Activated CD8-positive, alpha-beta memory T cell treated with anti-CD3 and anti-CD28 coated beads, Interleukin-2, amount 50 U/mL, for 4 hours (primary cell): ENCODE data around the gene ACOT7.

ENCODE experiments used
- DNase-seq: peaks from one replicate; pipeline ENCODE4 v3.0.0-alpha.2; 2020

The ACOT7 gene

DNA sequence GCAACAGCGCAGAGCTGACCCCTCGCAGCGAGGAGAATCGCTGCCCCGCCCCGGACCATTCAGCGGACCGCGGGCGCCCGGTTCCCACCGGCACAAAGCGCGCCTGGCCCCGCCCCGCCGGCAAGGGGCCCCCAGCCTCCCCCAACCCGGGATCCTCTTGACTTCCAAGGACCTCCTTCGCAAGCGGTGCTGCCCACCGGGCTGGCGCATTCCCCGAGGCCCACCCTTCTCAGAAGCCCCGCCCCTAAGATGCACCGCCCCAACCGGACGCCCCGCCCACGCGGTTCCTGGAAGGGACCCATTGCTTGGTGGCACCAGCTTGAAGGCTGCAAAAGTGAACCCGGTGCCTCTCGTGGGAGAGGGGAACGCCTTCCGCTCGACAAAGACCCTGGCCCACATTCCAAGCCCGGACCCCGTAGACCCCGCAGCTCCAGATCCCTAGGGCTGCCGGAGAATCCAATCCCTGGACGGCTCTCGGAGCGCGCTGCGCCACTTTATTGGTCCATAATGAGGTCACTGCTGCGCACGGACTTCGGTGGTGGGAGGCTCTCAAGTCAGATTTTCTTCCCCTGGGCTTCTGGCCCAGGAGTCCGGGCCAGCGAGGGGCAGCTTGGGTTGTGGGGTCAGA, 147.6 kb downstream of the ACOT7 start:
- DNase-seq: peak; percentile 44

- peak; percentile 80 for DNase-seq
These were observed 148.3 kb downstream of the ACOT7 start for GRCh38 chr1:6245086-6245868.

DNA sequence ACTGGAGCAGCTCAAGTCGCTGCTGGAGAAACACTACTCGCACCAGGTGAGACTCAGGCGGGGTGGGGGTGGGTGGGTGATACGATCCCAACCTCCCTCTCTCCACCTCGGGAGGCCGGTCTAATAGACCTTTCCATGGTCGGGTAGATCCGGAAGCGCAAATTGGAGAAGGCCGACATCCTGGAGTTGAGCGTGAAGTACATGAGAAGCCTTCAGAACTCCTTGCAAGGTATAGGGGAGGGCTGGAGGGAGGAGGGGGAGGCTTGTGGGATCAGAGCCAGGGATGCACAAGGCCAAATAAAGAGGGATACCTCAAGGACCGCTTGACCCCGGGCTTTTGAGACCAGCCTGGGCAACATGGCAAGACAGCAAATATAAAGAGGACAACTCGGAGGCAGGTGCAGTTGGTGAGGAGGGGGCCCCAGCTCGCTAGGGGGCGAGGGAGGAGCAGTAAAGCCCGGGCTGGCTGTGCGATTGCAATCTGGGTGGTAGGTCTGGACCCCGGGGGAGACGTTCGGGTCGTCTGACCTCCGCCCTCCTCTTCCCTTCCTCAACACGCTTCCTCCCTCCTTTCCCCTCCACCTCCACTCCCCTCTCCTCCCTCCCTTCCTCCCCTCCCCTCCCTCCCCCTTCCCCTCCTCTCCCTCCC, 149.0 kb downstream of the ACOT7 start:
- DNase-seq: no peak

DNA sequence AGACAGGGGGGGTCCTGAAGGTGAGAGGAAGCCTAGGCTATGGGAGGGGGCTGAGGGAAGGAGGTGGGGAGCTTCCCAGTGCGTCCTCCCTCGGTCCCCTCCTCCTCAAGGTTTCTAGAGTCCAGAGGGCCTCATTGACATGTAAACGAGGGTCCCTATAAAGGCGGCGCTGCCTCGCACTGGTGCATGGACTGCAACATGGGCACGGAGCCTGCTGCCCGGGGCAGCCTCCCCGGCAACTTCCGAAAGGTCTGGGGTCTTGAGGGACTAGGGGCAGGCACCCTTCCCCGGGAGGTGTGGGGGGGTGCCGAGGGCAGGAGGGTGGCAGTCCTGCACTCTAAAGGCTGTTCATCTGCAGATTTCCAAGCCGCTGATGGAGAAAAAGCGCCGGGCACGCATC, 149.6 kb downstream of the ACOT7 start, which contains the start of gene HES3:
TSS of gene HES3 (plus strand) at position 187 of the 400 bp plus-strand sequence. CDS start at position 374, 187 bp downstream.
- DNase-seq: no peak

GRCh38 chr1:6243053-6243834, 150.3 kb downstream of the ACOT7 start:
- DNase-seq: no peak

DNA sequence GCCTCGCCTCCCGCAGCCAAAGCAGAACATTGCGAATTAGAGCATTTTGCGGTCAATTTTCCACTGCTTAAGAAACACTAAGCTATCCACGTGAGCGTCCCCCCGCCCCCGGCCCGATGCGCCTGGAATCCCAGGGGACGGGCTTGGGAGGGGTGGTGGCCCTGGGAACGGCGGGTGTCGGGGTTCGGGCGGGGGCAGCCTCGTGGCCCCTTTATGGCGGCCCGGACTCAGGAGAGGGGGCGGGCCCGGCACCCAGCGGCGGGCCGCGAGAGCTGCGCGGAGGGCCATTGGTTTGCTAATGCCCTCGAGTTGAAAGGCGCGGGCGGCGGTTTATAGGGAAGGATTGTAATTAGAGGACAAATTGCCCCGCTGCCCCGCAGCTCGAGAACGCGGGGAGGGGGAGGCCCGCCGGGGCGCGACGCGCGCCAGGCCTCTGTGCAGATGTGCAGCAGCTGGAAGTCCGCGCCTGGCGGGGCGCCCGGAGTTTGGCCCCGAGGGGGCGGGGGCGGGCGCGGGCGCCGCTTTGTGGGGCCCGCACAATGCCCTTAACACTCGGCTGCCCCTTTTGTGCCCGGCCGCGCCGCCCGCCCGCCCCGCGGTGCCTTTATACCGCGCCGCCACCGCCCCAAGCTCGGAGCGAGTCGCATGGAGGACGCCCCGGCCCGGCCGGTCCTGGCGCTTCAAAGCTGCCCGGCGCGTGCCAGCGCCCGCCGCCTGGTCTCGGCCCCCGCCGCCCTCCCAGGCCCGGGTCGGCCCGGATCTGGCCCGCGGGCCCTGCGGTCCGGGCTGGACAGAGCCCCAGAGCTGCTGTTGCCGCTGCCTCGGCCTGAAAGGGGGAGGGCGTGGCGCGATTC, 151.5 kb downstream of the ACOT7 start:
- DNase-seq: no peak

GRCh38 chr1:6241107-6241886, 152.3 kb downstream of the ACOT7 start:
- no peak for DNase-seq

- no peak for DNase-seq
These were observed 153.4 kb downstream of the ACOT7 start for GRCh38 chr1:6239950-6240768.

- no peak for DNase-seq
These were observed 154.3 kb downstream of the ACOT7 start for GRCh38 chr1:6239213-6239752.

- no peak for DNase-seq
These were observed 156.5 kb downstream of the ACOT7 start for GRCh38 chr1:6237093-6237492.

DNA sequence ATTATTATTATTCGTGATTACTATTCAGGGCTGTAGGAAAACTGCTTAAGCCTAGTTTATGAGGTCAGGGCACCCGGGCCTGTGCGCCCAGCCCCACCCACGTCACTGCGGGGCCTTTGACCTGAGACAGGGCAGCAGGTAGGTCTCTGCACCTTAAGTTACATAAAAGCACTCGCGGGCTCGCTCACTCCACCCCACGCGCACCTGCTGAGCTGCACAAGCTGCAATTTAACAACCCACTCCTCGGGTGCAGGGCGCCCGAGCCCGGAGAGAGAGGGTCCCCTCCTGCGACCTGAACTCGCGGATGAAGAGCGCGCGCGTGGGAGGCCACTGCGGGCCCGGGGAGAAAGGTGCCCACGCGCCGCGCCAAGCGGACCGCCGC, 158.3 kb downstream of the ACOT7 start:
- DNase-seq: peak; percentile 37

DNA sequence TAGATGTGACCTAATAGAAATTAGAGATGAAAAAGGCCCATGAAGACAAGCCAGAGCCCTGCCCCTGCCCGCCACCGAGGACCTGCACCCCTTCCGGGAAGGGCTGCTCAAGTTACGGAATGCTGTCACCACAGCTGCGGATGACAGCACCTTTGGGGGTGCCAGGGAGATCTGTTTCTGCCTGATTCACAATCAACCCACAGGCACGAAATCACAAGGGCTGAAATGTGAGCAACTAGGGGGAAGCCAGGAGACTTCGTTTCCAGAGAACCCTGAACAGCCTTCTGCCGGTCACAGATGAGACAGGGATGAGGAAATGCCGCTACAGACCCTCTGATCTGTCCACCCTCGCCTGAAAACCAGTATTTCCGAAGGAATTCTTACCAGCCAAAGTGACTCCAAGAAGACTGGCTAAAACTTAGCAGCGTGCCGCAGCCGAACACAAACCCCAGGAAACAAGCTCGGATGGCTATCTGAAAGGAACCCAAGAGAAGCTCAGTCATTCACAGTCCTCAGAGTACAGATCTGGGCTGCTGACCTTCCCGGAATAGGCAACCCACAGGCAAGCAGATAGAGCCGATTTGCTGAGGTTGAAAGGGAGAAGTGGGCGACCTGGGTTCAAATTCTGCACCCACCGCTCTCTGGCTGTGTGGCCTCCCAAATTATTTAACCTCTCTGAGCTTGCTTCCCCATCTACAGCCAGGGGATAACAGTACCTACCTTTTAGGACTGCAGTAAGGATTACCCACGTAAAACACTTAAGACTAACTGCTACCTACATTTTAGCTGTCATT, 158.9 kb downstream of the ACOT7 start:
- no peak for DNase-seq

GRCh38 chr1:6233376-6233775, 160.2 kb downstream of the ACOT7 start:
- DNase-seq: no peak

GRCh38 chr1:6225651-6226050, 167.9 kb downstream of the ACOT7 start:
- no peak for DNase-seq

- DNase-seq: no peak
These were observed 168.8 kb downstream of the ACOT7 start for GRCh38 chr1:6224718-6225117.

GRCh38 chr1:6223617-6224016, 169.9 kb downstream of the ACOT7 start:
- DNase-seq: no peak

DNA sequence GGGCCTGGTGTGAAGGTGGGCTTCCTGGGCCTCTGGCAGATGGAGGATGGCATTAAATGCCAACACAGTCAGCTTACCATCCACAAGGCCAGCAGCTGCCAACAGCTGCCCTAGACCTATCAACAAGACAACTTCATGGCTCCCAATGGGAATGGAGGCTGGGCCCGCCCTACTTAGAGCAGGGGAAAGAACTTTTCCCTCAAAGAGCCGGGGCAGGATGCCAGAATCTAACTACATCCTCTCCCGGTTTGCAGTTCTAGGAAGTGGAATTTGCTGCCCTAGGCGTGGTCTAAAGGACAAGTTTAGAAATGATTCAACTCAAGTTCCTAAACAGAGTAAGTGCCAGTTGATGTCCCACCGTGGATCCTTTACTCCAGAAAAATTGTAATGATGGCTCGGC, 170.9 kb downstream of the ACOT7 start:
- DNase-seq: no peak

DNA sequence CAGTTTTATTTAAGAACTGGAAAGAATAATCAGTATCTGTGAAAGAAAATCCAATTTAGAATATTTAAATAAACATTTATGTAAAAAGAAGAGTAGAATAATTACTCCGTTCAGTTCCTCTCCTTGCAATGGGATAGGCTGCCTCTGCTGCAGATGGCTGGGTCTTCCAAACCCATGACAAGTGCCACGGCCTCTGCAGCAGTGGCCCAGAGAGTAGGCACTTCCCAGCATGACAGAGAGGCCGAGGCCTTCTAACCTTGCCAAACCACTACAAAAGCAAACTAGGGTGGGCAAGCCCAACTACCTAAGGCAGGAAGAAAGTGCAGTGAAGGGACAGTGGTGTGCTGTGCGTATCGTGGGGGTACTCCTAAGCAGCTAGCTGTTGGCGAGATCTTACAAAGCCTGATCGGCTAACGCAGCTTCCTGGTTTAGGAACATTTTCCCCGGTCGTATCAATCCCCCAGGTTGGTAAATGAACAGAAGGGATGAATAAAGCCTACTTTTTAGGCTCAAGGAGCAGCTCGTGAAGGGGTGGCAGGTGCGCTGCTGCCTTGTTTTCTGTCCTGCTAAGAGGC, 172.3 kb downstream of the ACOT7 start:
- DNase-seq: no peak

GRCh38 chr1:6220236-6220635, 173.3 kb downstream of the ACOT7 start:
- DNase-seq: no peak
